Measurements from ENCODE around the gene CTNNA3.

CTNNA3 gene

DNA sequence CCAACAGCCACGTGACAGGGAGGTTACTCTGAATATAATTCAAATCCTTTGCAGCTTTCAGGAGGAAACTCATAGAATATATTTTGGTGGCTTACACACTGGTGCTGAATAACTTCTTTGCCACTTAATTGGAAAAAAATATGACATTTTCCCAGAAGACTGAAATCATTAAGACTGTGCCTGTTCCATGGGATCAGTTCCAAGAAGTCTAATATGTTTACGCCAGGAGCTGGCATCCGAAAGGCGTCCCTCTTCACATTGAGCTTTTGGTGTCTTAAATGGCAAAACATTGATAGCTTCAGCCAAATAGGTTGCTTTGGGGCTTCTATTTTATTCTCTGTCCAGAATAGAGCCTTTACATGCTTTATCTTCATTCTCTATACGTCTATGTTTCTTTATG is 1687.8 kb downstream of the CTNNA3 start:
- no peak overlapping the region for H3K4me3 ChIP-seq (ENCODE audit: insufficient read depth, low read length, poor library complexity, severe bottlenecking)
- no peaks in the 10 kb centered on the region for H3K9me3 ChIP-seq (ENCODE audit: insufficient read depth, low read length)
- TF ChIP-seq CTCF (IDR thresholded peaks at IDR 0.05; ENCODE audit: insufficient read depth, low read length, poor library complexity, severe bottlenecking) (no peak), EZH2phosphoT487 (conservative IDR thresholded peaks at IDR 0.05; ENCODE audit: low read length) (no peak)
- H3K27me3 ChIP-seq (ENCODE audit: low read length) = no peaks in the 10 kb centered on the region
- no peaks in the 10 kb centered on the region for H3K79me2 ChIP-seq (ENCODE audit: insufficient read depth, low read length)
- no peak overlapping the region for H3K9ac ChIP-seq (ENCODE audit: low read length)
- H3K4me2 ChIP-seq (ENCODE audit: low read depth, low read length, poor library complexity, severe bottlenecking) = no peak overlapping the region
- H3K36me3 ChIP-seq (ENCODE audit: low read length) = no peaks in the 10 kb centered on the region
- H3K27ac ChIP-seq (ENCODE audit: low read depth, low read length) = no peak overlapping the region
- no peaks in the 10 kb centered on the region for H4K20me1 ChIP-seq (ENCODE audit: low read depth, low read length)
- H3K9me2 ChIP-seq (replicated peaks; ENCODE audit: insufficient read depth, low read length) = no peaks in the 10 kb centered on the region; the same call in 1 of the 2 replicates
- no peaks in the 10 kb centered on the region for H3F3A ChIP-seq (ENCODE audit: insufficient read depth)
- no peak overlapping the region for H2AFZ ChIP-seq (ENCODE audit: low read depth, low read length, severe bottlenecking)

- no peaks in the 10 kb centered on the region; the same call in 1 of the 2 replicates for H3K9me2 ChIP-seq (replicated peaks; ENCODE audit: insufficient read depth, low read length)
- TF ChIP-seq CTCF (IDR thresholded peaks at IDR 0.05; ENCODE audit: insufficient read depth, low read length, poor library complexity, severe bottlenecking) (no peak), EZH2phosphoT487 (conservative IDR thresholded peaks at IDR 0.05; ENCODE audit: low read length) (no peak)
These were observed 1689.6 kb downstream of the CTNNA3 start for GRCh38 chr10:66006411-66006810.

DNA sequence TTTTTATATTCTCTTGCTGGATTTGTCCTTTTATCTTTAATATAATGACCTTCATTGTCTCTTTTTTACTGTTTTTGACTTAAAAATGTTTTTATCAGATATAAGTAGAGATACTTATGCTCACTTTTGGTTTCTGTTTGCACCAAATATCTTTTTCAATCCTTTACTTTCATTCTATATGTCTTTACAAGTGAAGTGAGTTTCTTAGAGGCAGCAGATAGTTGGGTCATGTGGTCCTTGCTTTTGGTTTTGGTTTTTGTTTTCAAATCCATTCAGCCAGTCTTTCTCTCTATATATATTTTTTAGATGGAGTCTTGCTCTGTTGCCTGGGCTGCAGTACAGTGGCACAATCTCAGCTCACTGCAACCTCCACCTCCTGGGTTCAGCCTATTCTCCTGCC is 1702.5 kb downstream of the CTNNA3 start:
- H3F3A ChIP-seq (ENCODE audit: insufficient read depth) = no peaks in the 10 kb centered on the region
- no peak overlapping the region for H3K27ac ChIP-seq (ENCODE audit: low read depth, low read length)
- TF ChIP-seq EZH2phosphoT487 (conservative IDR thresholded peaks at IDR 0.05; ENCODE audit: low read length) = no peak
- TF ChIP-seq CTCF (IDR thresholded peaks at IDR 0.05; ENCODE audit: insufficient read depth, low read length, poor library complexity, severe bottlenecking) = no peak
- H3K9ac ChIP-seq (ENCODE audit: low read length) = no peak overlapping the region
- no peaks in the 10 kb centered on the region for H4K20me1 ChIP-seq (ENCODE audit: low read depth, low read length)
- no peak overlapping the region for H2AFZ ChIP-seq (ENCODE audit: low read depth, low read length, severe bottlenecking)
- no peaks in the 10 kb centered on the region for H3K79me2 ChIP-seq (ENCODE audit: insufficient read depth, low read length)
- no peaks in the 10 kb centered on the region for H3K9me2 ChIP-seq (replicated peaks; ENCODE audit: insufficient read depth, low read length)
- H3K4me3 ChIP-seq (ENCODE audit: insufficient read depth, low read length, poor library complexity, severe bottlenecking) = no peak overlapping the region
- H3K4me2 ChIP-seq (ENCODE audit: low read depth, low read length, poor library complexity, severe bottlenecking) = no peak overlapping the region
- no peaks in the 10 kb centered on the region for H3K36me3 ChIP-seq (ENCODE audit: low read length)
- H3K27me3 ChIP-seq (ENCODE audit: low read length) = no peaks in the 10 kb centered on the region
- H3K9me3 ChIP-seq (ENCODE audit: insufficient read depth, low read length) = no peaks in the 10 kb centered on the region

More at GRCh38 chr10:66006411-66006810, 1689.6 kb downstream of the CTNNA3 start:
- no peak overlapping the region for H2AFZ ChIP-seq (ENCODE audit: low read depth, low read length, severe bottlenecking)
- H3F3A ChIP-seq (ENCODE audit: insufficient read depth) = no peaks in the 10 kb centered on the region
- H3K27ac ChIP-seq (ENCODE audit: low read depth, low read length) = no peak overlapping the region
- no peaks in the 10 kb centered on the region for H3K27me3 ChIP-seq (ENCODE audit: low read length)
- H3K9ac ChIP-seq (ENCODE audit: low read length) = no peak overlapping the region
- no peaks in the 10 kb centered on the region for H4K20me1 ChIP-seq (ENCODE audit: low read depth, low read length)
- H3K4me3 ChIP-seq (ENCODE audit: insufficient read depth, low read length, poor library complexity, severe bottlenecking) = no peak overlapping the region
- no peaks in the 10 kb centered on the region for H3K9me3 ChIP-seq (ENCODE audit: insufficient read depth, low read length)
- H3K4me2 ChIP-seq (ENCODE audit: low read depth, low read length, poor library complexity, severe bottlenecking) = no peak overlapping the region
- H3K79me2 ChIP-seq (ENCODE audit: insufficient read depth, low read length) = no peaks in the 10 kb centered on the region
- H3K36me3 ChIP-seq (ENCODE audit: low read length) = no peaks in the 10 kb centered on the region
